GM18909 (cell line): ENCODE measurements around the gene TIMP4.

ENCODE experiments used
- ATAC-seq: cut with Tn5 transposase; IDR thresholded peaks from one replicate; pipeline ENCODE4 v1.9.1; 2021; ENCODE audit warnings: mild to moderate bottlenecking; ENCODE audit not compliant: unreplicated experiment, poor library complexity

TIMP4 gene

GRCh38 chr3:12158387-12159226 lies at the start of gene TIMP4:
TSS of gene TIMP4 (minus strand) at chr3:12158912. CDS start at chr3:12158840, 72 bp downstream.
- no peak for ATAC-seq

GRCh38 chr3:12205171-12205570 lies 46.5 kb upstream of the TIMP4 start:
- no peak for ATAC-seq

GRCh38 chr3:12201813-12202212 lies 43.1 kb upstream of the TIMP4 start:
- no peak for ATAC-seq

GRCh38 chr3:12198301-12198700 lies 39.6 kb upstream of the TIMP4 start:
- ATAC-seq: no peak

GRCh38 chr3:12197475-12197874 lies 38.8 kb upstream of the TIMP4 start:
- ATAC-seq: no peak

- ATAC-seq: no peak
Observed at GRCh38 chr3:12196684-12197083, 38.0 kb upstream of the TIMP4 start.

- no peak for ATAC-seq
Observed at GRCh38 chr3:12195231-12195630, 36.5 kb upstream of the TIMP4 start.

GRCh38 chr3:12194669-12195161 lies 36.0 kb upstream of the TIMP4 start:
- peak; percentile 73 for ATAC-seq

- peak; percentile 40 for ATAC-seq
Observed at GRCh38 chr3:12194209-12194608, 35.5 kb upstream of the TIMP4 start.

GRCh38 chr3:12193485-12194165 lies 34.9 kb upstream of the TIMP4 start:
- ATAC-seq: peak; percentile 55

- ATAC-seq: no peak
Observed at GRCh38 chr3:12192655-12193484, 34.2 kb upstream of the TIMP4 start.

GRCh38 chr3:12192173-12192572 lies 33.5 kb upstream of the TIMP4 start:
- no peak for ATAC-seq

- ATAC-seq: no peak
Observed at GRCh38 chr3:12191559-12191958, 32.8 kb upstream of the TIMP4 start.

- ATAC-seq: no peak
Observed at GRCh38 chr3:12190832-12191231, 32.1 kb upstream of the TIMP4 start.

GRCh38 chr3:12190221-12190807 lies 31.6 kb upstream of the TIMP4 start:
- ATAC-seq: no peak

- ATAC-seq: no peak
Observed at GRCh38 chr3:12188681-12189287, 30.1 kb upstream of the TIMP4 start.

- ATAC-seq: no peak
Observed at GRCh38 chr3:12188328-12188648, 29.6 kb upstream of the TIMP4 start.

GRCh38 chr3:12187448-12188327 lies 29.0 kb upstream of the TIMP4 start:
- peak; percentile 87 for ATAC-seq
